Peyer's patch (tissue), 4 donors: ENCODE data around the gene APOBEC3H.

Experiments
- CTCF ChIP-seq, 6 experiments: fragments of 450-650 bp in 4 of 6; fragments of 200-600 bp in 2 of 6; sonication (generic) in 1 of 6; IDR thresholded peaks; one replicate each; pipeline ENCODE4 v1.5.1; 2017 to 2019; ENCODE audit warnings: antibody characterized with exemption in 6 of 6, mild to moderate bottlenecking in 3 of 6, moderate library complexity in 1 of 6
- POLR2A ChIP-seq, 2 donors: fragments of 450-650 bp; IDR thresholded peaks; one replicate each; pipeline ENCODE4 v1.5.1; 2017; ENCODE audit warnings: antibody characterized with exemption in 2 of 2, mild to moderate bottlenecking in 2 of 2, moderate library complexity in 2 of 2

- TF ChIP-seq CTCF (IDR thresholded peaks at IDR 0.05), result no peak
- no peak for TF ChIP-seq POLR2A (IDR thresholded peaks at IDR 0.05)
These were observed 35.2 kb downstream of the APOBEC3H start for GRCh38 chr22:39132281-39132680.
